MM.1S (cell line): Measurements from ENCODE around the gene GEMIN2.
"Not testable (repeated sequence)": the region's sequence is repeated elsewhere in the genome, so short reads cannot be mapped to it uniquely, and the experiment has no call there.

ENCODE experiments used
- CTCF ChIP-seq: fragments of 300-600 bp; sonication (generic); IDR thresholded peaks from 2 replicates; pipeline ENCODE4 v1.5.1; 2016; ENCODE audit warnings: antibody characterized with exemption, low read length, mixed read lengths
- EZH2 ChIP-seq: fragments of 300-600 bp; sonication (generic); optimal IDR thresholded peaks from 2 replicates; pipeline ENCODE3; 2017; ENCODE audit warnings: low read depth, mild to moderate bottlenecking, antibody characterized with exemption, low read length, mixed read lengths
- EZH2phosphoT487 ChIP-seq: fragments of 300-600 bp; sonication (generic); IDR thresholded peaks from 2 replicates; pipeline ENCODE4 v1.6.1; 2018; ENCODE audit warnings: antibody characterized with exemption, low read length

GRCh38 chr14:39099215-39099614, 14.9 kb upstream of the GEMIN2 start:
- TF ChIP-seq CTCF, EZH2phosphoT487, EZH2: not testable (repeated sequence)
